HEK293 (cell line): ENCODE data around the gene DNAH8.

Source experiments
- CTCF ChIA-PET: fragments of 350-600 bp; formaldehyde crosslinking; extraction: SDS; loops from one replicate; lab custom pipeline; 2021; ENCODE audit warnings: antibody characterized with exemption; lab: Yijun Ruan, JAX
- POLR2A ChIA-PET: fragments of 300-600 bp; formaldehyde crosslinking; extraction: SDS; loops from one replicate; lab custom pipeline; 2020; ENCODE audit warnings: antibody characterized with exemption, inconsistent platforms; lab: Yijun Ruan, JAX
- H3K27ac ChIP-seq: fragments of 200-500 bp; sonication (Bioruptor generic); 2 replicates; pipeline ENCODE4 v1.5.1; 2014; ENCODE audit warnings: low read depth, low read length, control low read depth, inconsistent platforms; ENCODE audit errors: extremely low read depth
- H3K36me3 ChIP-seq, 2 experiments: fragments of 200-500 bp in 1 of 2; sonication (Bioruptor generic) in 1 of 2; 1 replicate in 1 of 2; 2 replicates in 1 of 2; pipeline ENCODE4 v1.5.1; 2014 to 2017; ENCODE audit warnings: inconsistent platforms in 2 of 2, low read length in 2 of 2; ENCODE audit not compliant: control insufficient read depth in 2 of 2, insufficient read depth in 1 of 2
- H3K4me1 ChIP-seq: fragments of 200-500 bp; sonication (Bioruptor generic); 2 replicates; pipeline ENCODE4 v1.5.1; 2014; ENCODE audit warnings: mild to moderate bottlenecking, low read length, inconsistent platforms; ENCODE audit not compliant: control insufficient read depth, insufficient read depth
- H3K4me3 ChIP-seq: 2 replicates; pipeline ENCODE4 v1.5.1; 2011; ENCODE audit warnings: low read depth, mild to moderate bottlenecking, control low read depth, low read length, moderate library complexity
- H3K9me3 ChIP-seq: fragments of 200-500 bp; sonication (Bioruptor generic); 2 replicates; pipeline ENCODE4 v1.5.1; 2014; ENCODE audit warnings: low read depth, low read length, inconsistent platforms; ENCODE audit not compliant: control insufficient read depth, insufficient read depth
- EGR2 ChIP-seq: fragments of 450-650 bp; formaldehyde crosslinking; IDR thresholded peaks from 2 replicates; pipeline ENCODE4 v1.5.1; 2016; ENCODE audit warnings: low read depth, missing biosample characterization, missing genetic modification characterization
- GLIS2 ChIP-seq: fragments of 450-650 bp; formaldehyde crosslinking; IDR thresholded peaks from 2 replicates; pipeline ENCODE4 v1.5.1; 2016; ENCODE audit warnings: missing biosample characterization, missing genetic modification characterization
- KLF7 ChIP-seq: fragments of 450-650 bp; formaldehyde crosslinking; IDR thresholded peaks from 2 replicates; pipeline ENCODE4 v1.5.1; 2016; ENCODE audit warnings: missing biosample characterization, missing genetic modification characterization, borderline replicate concordance
- PATZ1 ChIP-seq: fragments of 450-650 bp; formaldehyde crosslinking; IDR thresholded peaks from 2 replicates; pipeline ENCODE4 v1.5.1; 2016; ENCODE audit warnings: missing biosample characterization, missing genetic modification characterization
- REST ChIP-seq: fragments of 450-650 bp; formaldehyde crosslinking; IDR thresholded peaks from 2 replicates; pipeline ENCODE4 v1.5.1; 2016; ENCODE audit warnings: missing biosample characterization, missing genetic modification characterization
- ZFHX2 ChIP-seq: fragments of 450-650 bp; formaldehyde crosslinking; conservative IDR thresholded peaks from 2 replicates; pipeline ENCODE4 v1.5.1; 2016; ENCODE audit warnings: missing biosample characterization, missing genetic modification characterization
- ZNF18 ChIP-seq: fragments of 450-650 bp; formaldehyde crosslinking; IDR thresholded peaks from 2 replicates; pipeline ENCODE4 v1.5.1; 2016; ENCODE audit warnings: missing biosample characterization, missing genetic modification characterization
- ZNF211 ChIP-seq: fragments of 450-650 bp; formaldehyde crosslinking; IDR thresholded peaks from 2 replicates; pipeline ENCODE4 v1.5.1; 2016; ENCODE audit warnings: low read depth, missing biosample characterization, missing genetic modification characterization
- ZNF214 ChIP-seq: fragments of 450-650 bp; formaldehyde crosslinking; IDR thresholded peaks from 2 replicates; pipeline ENCODE4 v1.5.1; 2017; ENCODE audit warnings: missing biosample characterization, mild to moderate bottlenecking, missing genetic modification characterization, borderline replicate concordance
- ZNF26 ChIP-seq: fragments of 450-650 bp; formaldehyde crosslinking; IDR thresholded peaks from 2 replicates; pipeline ENCODE4 v1.5.1; 2016; ENCODE audit warnings: missing biosample characterization, missing genetic modification characterization
- ZNF341 ChIP-seq: fragments of 450-650 bp; formaldehyde crosslinking; IDR thresholded peaks from 2 replicates; pipeline ENCODE4; 2016; ENCODE audit warnings: low read depth, missing biosample characterization, missing genetic modification characterization
- ZNF530 ChIP-seq: fragments of 450-650 bp; formaldehyde crosslinking; IDR thresholded peaks from 2 replicates; pipeline ENCODE4 v1.5.1; 2016; ENCODE audit warnings: low read depth, missing biosample characterization, missing genetic modification characterization
- ZNF544 ChIP-seq: fragments of 450-650 bp; formaldehyde crosslinking; IDR thresholded peaks from 2 replicates; pipeline ENCODE4 v1.5.0; 2017; ENCODE audit warnings: missing biosample characterization, missing genetic modification characterization
- ZNF558 ChIP-seq: fragments of 450-650 bp; formaldehyde crosslinking; IDR thresholded peaks from 2 replicates; pipeline ENCODE4 v1.5.1; 2016; ENCODE audit warnings: missing biosample characterization, missing genetic modification characterization
- ZNF560 ChIP-seq: fragments of 450-650 bp; formaldehyde crosslinking; IDR thresholded peaks from 2 replicates; pipeline ENCODE4 v1.5.1; 2017; ENCODE audit warnings: missing biosample characterization, missing genetic modification characterization, borderline replicate concordance
- ZSCAN5A ChIP-seq: fragments of 450-650 bp; formaldehyde crosslinking; IDR thresholded peaks from 2 replicates; pipeline ENCODE4 v1.5.1; 2016; ENCODE audit warnings: missing biosample characterization, missing genetic modification characterization

The DNAH8 gene

GRCh38 chr6:39053854-39054576 is 338.9 kb downstream of the DNAH8 start:
- CTCF ChIA-PET = interaction anchor here (1.2 kb wide), 1 partner anchor 24 kb away, joined by 5 read pairs; no protein-coding TSS in a partner anchor
- Histone ChIP-seq H3K27ac (no peak overlapping the region), H3K36me3 (no peaks in the 10 kb centered on the region), H3K4me3 (no peak overlapping the region), H3K4me1 (peaks cover 2% of the 10 kb centered on the region), H3K9me3 (no peaks in the 10 kb centered on the region)
- POLR2A ChIA-PET = no interaction called here
- peak; percentile 87 for TF ChIP-seq EGR2 (tag by site-specific recombination)
- peak; percentile 82 for TF ChIP-seq ZFHX2 (tag by site-specific recombination)
- no peak for TF ChIP-seq REST (tag by site-specific recombination)

- H3K4me1 ChIP-seq = peaks cover 7% of the 10 kb centered on the region
- CTCF ChIA-PET = interaction anchor here (1.2 to 1.3 kb wide), 2 partner anchors 25 to 82 kb away, joined by 5 read pairs; no protein-coding TSS in a partner anchor
- no peaks in the 10 kb centered on the region for H3K36me3 ChIP-seq
- TF ChIP-seq ZNF341 (tag by site-specific recombination) (peak; percentile 58), ZSCAN5A (tag by site-specific recombination) (no peak)
- TF ChIP-seq, all 188 proteins: peak for 1
- Histone ChIP-seq H3K27ac (no peak overlapping the region), H3K4me3 (no peak overlapping the region), H3K9me3 (no peaks in the 10 kb centered on the region)
- POLR2A ChIA-PET = no interaction called here
Measured at GRCh38 chr6:39054577-39055142, 339.5 kb downstream of the DNAH8 start.

GRCh38 chr6:39055661-39056060 is 340.6 kb downstream of the DNAH8 start:
- TF ChIP-seq ZNF211 (tag by site-specific recombination) = no peak
- TF ChIP-seq ZNF560 (tag by site-specific recombination) = no peak
- TF ChIP-seq ZNF544 (tag by site-specific recombination) = no peak
- no peak for TF ChIP-seq ZNF18 (tag by site-specific recombination)
- TF ChIP-seq ZNF214 (tag by site-specific recombination) = no peak
- no peak for TF ChIP-seq ZNF530 (tag by site-specific recombination)
- no peak for TF ChIP-seq PATZ1 (tag by site-specific recombination)
- TF ChIP-seq KLF7 (tag by site-specific recombination) = no peak
- TF ChIP-seq ZNF26 (tag by site-specific recombination) = no peak
- no peak for TF ChIP-seq ZNF558 (tag by site-specific recombination)
- no peak for TF ChIP-seq GLIS2 (tag by site-specific recombination)
- ChIA-PET CTCF (interaction anchor here (1.2 to 1.3 kb wide), 2 partner anchors 26 to 83 kb away, joined by 5 read pairs; no protein-coding TSS in a partner anchor), POLR2A (no interaction called here)
- Histone ChIP-seq H3K9me3 (no peaks in the 10 kb centered on the region), H3K27ac (no peak overlapping the region), H3K36me3 (no peaks in the 10 kb centered on the region), H3K4me1 (peaks cover 15% of the 10 kb centered on the region), H3K4me3 (no peak overlapping the region)
